CD8-positive, alpha-beta memory T cell (primary cell): Measurements from ENCODE around the gene ATP6V1G2. TPM values are rescaled to one million over a fixed set of nuclear protein-coding genes. Genes with fewer than 3 reads are reported as not detected.
A peak's percentile ranks its signal among the peaks of the same experiment; 100 is the strongest.

ENCODE experiments used
- CTCF ChIA-PET: fragments of 350-600 bp; sonication (Branson Sonifier 250); formaldehyde crosslinking; loops from one replicate; lab custom pipeline; 2021; ENCODE audit warnings: antibody characterized with exemption; lab: Charles Lee
- POLR2A ChIA-PET: fragments of 350-600 bp; sonication (Branson Sonifier 250); formaldehyde crosslinking; loops from one replicate; lab custom pipeline; 2021; ENCODE audit warnings: antibody characterized with exemption; lab: Charles Lee
- DNase-seq, 5 donors: peaks; one replicate each; pipeline versions ENCODE4 v3.0.0 to v3.0.0-alpha.2; 2020 to 2022; ENCODE audit warnings: mixed read lengths in 1 of 5
- H3K27ac ChIP-seq: one replicate; pipeline ENCODE4 v1.7.0; 2013; ENCODE audit warnings: low read depth, mild to moderate bottlenecking, low read length, moderate library complexity
- H3K27me3 ChIP-seq: 2 replicates; pipeline ENCODE4 v1.7.0; 2013; ENCODE audit warnings: low read length, mild to moderate bottlenecking; ENCODE audit not compliant: insufficient read depth, poor library complexity, severe bottlenecking
- H3K36me3 ChIP-seq: 2 replicates; pipeline ENCODE4 v1.7.0; 2013; ENCODE audit warnings: mild to moderate bottlenecking, low read length, moderate library complexity; ENCODE audit not compliant: insufficient read depth
- H3K4me1 ChIP-seq: 2 replicates; pipeline ENCODE4 v1.7.0; 2013; ENCODE audit warnings: mild to moderate bottlenecking, low read length, moderate library complexity; ENCODE audit not compliant: insufficient read depth
- H3K4me3 ChIP-seq: 2 replicates; pipeline ENCODE4 v1.7.0; 2013; ENCODE audit warnings: mild to moderate bottlenecking, low read length
- H3K9me3 ChIP-seq: 2 replicates; pipeline ENCODE4 v1.7.0; 2013; ENCODE audit warnings: mild to moderate bottlenecking, low read length
- H3K27ac Mint-ChIP-seq, 8 donors: one replicate each; pipeline ENCODE4 v1.8.0; 2020 to 2021; ENCODE audit warnings: mixed read lengths in 8 of 8, mild to moderate bottlenecking in 6 of 8, inconsistent platforms in 3 of 8, moderate library complexity in 3 of 8
- H3K27me3 Mint-ChIP-seq, 2 donors: one replicate each; pipeline ENCODE4 v1.8.0; 2020 to 2021; ENCODE audit warnings: mixed read lengths in 2 of 2, mild to moderate bottlenecking in 1 of 2, moderate library complexity in 1 of 2
- H3K36me3 Mint-ChIP-seq, 3 donors: one replicate each; pipeline ENCODE4 v1.8.0; 2020 to 2021; ENCODE audit warnings: mixed read lengths in 3 of 3, inconsistent platforms in 1 of 3, mild to moderate bottlenecking in 1 of 3
- H3K4me1 Mint-ChIP-seq, 3 donors: one replicate each; pipeline ENCODE4 v1.8.0; 2020 to 2021; ENCODE audit warnings: mixed read lengths in 3 of 3, inconsistent platforms in 1 of 3, mild to moderate bottlenecking in 1 of 3
- H3K4me3 Mint-ChIP-seq, 7 donors: one replicate each; pipeline ENCODE4 v1.8.0; 2020 to 2021; ENCODE audit warnings: mixed read lengths in 7 of 7, mild to moderate bottlenecking in 6 of 7, moderate library complexity in 4 of 7, inconsistent platforms in 2 of 7
- H3K9me3 Mint-ChIP-seq, 5 donors: one replicate each; pipeline ENCODE4 v1.8.0; 2020 to 2022; ENCODE audit warnings: mixed read lengths in 5 of 5, mild to moderate bottlenecking in 3 of 5, moderate library complexity in 2 of 5, inconsistent platforms in 1 of 5
- polyA plus RNA-seq: library from polyadenylated mRNA; unstranded; fragments of 300-500 nt; fragmentation: Illumina TruSeq; gene quantifications from one replicate; pipeline ENCODE4 v1.2.3, GENCODE V29; 2021
- total RNA-seq, 2 experiments: library from RNA; stranded (reverse); gene quantifications; one replicate each; pipeline ENCODE4 v1.2.3, GENCODE V29; 2021

ATP6V1G2 gene
- total and polyA plus RNA-seq, 3 experiments from 2014 or later: 0.94 to 2.0 (median 1.4) TPM

DNA sequence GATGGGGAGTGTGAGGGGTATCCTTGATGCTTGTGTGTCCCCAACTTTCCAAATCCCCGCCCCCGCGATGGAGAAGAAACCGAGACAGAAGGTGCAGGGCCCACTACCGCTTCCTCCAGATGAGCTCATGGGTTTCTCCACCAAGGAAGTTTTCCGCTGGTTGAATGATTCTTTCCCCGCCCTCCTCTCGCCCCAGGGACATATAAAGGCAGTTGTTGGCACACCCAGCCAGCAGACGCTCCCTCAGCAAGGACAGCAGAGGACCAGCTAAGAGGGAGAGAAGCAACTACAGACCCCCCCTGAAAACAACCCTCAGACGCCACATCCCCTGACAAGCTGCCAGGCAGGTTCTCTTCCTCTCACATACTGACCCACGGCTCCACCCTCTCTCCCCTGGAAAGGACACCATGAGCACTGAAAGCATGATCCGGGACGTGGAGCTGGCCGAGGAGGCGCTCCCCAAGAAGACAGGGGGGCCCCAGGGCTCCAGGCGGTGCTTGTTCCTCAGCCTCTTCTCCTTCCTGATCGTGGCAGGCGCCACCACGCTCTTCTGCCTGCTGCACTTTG is 29.0 kb upstream of the ATP6V1G2 start, which contains the start of gene TNF:
Gene TNF, plus strand, starts transcription at position 231 of the 567 bp plus-strand sequence. Its CDS starts 177 bp downstream, at position 408.
- peak within 1 kb of the TSS; percentile 82 for H3K4me3 ChIP-seq
- H3K27ac Mint-ChIP-seq: peak within 1 kb of the TSS; percentile 92 to 100 (median 100)
- peaks cover 0 to 2% (median 0%) of the 10 kb centered on the region in 5 donors for H3K9me3 Mint-ChIP-seq
- peaks cover 0 to 1% of the 10 kb centered on the region in 2 donors for H3K27me3 Mint-ChIP-seq
- H3K36me3 Mint-ChIP-seq: peaks cover 9 to 42% (median 10%) of the 10 kb centered on the region in 3 donors
- peaks cover 89% of the 10 kb centered on the region for H3K4me1 ChIP-seq
- H3K4me3 Mint-ChIP-seq: peak within 1 kb of the TSS; percentile 98 to 100 (median 100)
- no peaks in the 10 kb centered on the region for H3K9me3 ChIP-seq
- peaks cover 5% of the 10 kb centered on the region for H3K36me3 ChIP-seq
- peak in 4 of 5 donors; percentile 64 to 79 (median 72) for DNase-seq
- peak within 1 kb of the TSS; percentile 60 for H3K27ac ChIP-seq
- no peaks in the 10 kb centered on the region for H3K27me3 ChIP-seq
- ChIA-PET POLR2A (interaction anchor here (0.6 to 2.2 kb wide), 7 partner anchors 12 to 34 kb away, joined by 3 to 13 read pairs (median 4); partner anchors contain the start of gene DDX39B), CTCF (interaction anchor here (17.7 to 19.7 kb wide), 2 partner anchors 17 to 19 kb away, joined by 576 to 692 read pairs; partner anchors contain the start of genes ATP6V1G2, DDX39B, LST1 and LTA)
- peaks cover 89 to 98% (median 98%) of the 10 kb centered on the region in 3 donors for H3K4me1 Mint-ChIP-seq

DNA sequence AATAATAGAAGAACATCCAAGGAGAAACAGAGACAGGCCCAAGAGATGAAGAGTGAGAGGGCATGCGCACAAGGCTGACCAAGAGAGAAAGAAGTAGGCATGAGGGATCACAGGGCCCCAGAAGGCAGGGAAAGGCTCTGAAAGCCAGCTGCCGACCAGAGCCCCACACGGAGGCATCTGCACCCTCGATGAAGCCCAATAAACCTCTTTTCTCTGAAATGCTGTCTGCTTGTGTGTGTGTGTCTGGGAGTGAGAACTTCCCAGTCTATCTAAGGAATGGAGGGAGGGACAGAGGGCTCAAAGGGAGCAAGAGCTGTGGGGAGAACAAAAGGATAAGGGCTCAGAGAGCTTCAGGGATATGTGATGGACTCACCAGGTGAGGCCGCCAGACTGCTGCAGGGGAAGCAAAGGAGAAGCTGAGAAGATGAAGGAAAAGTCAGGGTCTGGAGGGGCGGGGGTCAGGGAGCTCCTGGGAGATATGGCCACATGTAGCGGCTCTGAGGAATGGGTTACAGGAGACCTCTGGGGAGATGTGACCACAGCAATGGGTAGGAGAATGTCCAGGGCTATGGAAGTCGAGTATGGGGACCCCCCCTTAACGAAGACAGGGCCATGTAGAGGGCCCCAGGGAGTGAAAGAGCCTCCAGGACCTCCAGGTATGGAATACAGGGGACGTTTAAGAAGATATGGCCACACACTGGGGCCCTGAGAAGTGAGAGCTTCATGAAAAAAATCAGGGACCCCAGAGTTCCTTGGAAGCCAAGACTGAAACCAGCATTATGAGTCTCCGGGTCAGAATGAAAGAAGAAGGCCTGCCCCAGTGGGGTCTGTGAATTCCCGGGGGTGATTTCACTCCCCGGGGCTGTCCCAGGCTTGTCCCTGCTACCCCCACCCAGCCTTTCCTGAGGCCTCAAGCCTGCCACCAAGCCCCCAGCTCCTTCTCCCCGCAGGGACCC is 28.0 kb upstream of the ATP6V1G2 start:
- H3K27me3 ChIP-seq: no peaks in the 10 kb centered on the region
- CTCF ChIA-PET: interaction anchor here (1.5 to 19.7 kb wide), 3 partner anchors 18 to 80 kb away, joined by 5 to 692 read pairs (median 576); partner anchors contain the start of genes ATP6V1G2, DDX39B, LST1 and LTA
- no peak for DNase-seq
- H3K4me3 ChIP-seq: peak overlapping the region; percentile 82
- Mint-ChIP-seq H3K27me3 (peaks cover 0 to 1% of the 10 kb centered on the region in 2 donors), H3K9me3 (peaks cover 0 to 2% (median 0%) of the 10 kb centered on the region in 5 donors), H3K27ac (peak overlapping the region; percentile 92 to 100 (median 100)), H3K36me3 (peaks cover 7 to 39% (median 10%) of the 10 kb centered on the region in 3 donors), H3K4me3 (peak overlapping the region; percentile 98 to 100 (median 100)), H3K4me1 (peaks cover 89 to 98% (median 98%) of the 10 kb centered on the region in 3 donors)
- H3K36me3 ChIP-seq: peaks cover 5% of the 10 kb centered on the region
- H3K9me3 ChIP-seq: no peaks in the 10 kb centered on the region
- H3K27ac ChIP-seq: peak overlapping the region; percentile 60
- peaks cover 89% of the 10 kb centered on the region for H3K4me1 ChIP-seq
- POLR2A ChIA-PET: interaction anchor here (0.6 to 2.2 kb wide), 8 partner anchors 15 to 33 kb away, joined by 3 to 13 read pairs (median 4); partner anchors contain the start of genes DDX39B and NCR3

DNA sequence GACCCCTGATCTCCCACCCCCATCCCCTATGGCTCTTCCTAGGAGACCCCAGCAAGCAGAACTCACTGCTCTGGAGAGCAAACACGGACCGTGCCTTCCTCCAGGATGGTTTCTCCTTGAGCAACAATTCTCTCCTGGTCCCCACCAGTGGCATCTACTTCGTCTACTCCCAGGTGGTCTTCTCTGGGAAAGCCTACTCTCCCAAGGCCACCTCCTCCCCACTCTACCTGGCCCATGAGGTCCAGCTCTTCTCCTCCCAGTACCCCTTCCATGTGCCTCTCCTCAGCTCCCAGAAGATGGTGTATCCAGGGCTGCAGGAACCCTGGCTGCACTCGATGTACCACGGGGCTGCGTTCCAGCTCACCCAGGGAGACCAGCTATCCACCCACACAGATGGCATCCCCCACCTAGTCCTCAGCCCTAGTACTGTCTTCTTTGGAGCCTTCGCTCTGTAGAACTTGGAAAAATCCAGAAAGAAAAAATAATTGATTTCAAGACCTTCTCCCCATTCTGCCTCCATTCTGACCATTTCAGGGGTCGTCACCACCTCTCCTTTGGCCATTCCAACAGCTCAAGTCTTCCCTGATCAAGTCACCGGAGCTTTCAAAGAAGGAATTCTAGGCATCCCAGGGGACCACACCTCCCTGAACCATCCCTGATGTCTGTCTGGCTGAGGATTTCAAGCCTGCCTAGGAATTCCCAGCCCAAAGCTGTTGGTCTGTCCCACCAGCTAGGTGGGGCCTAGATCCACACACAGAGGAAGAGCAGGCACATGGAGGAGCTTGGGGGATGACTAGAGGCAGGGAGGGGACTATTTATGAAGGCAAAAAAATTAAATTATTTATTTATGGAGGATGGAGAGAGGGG is 27.1 kb upstream of the ATP6V1G2 start:
- Mint-ChIP-seq H3K9me3 (peaks cover 0 to 2% (median 0%) of the 10 kb centered on the region in 5 donors), H3K27ac (peak overlapping the region; percentile 97 to 100 (median 100)), H3K36me3 (peaks cover 4 to 34% (median 10%) of the 10 kb centered on the region in 3 donors), H3K27me3 (peaks cover 0 to 1% of the 10 kb centered on the region in 2 donors), H3K4me3 (peak overlapping the region; percentile 98 to 100 (median 100)), H3K4me1 (peaks cover 88 to 98% (median 98%) of the 10 kb centered on the region in 3 donors)
- CTCF ChIA-PET: interaction anchor here (1.5 to 19.7 kb wide), 3 partner anchors 17 to 79 kb away, joined by 5 to 692 read pairs (median 576); partner anchors contain the start of genes ATP6V1G2, DDX39B, LST1 and LTA
- Histone ChIP-seq H3K36me3 (peaks cover 5% of the 10 kb centered on the region), H3K4me3 (no peak overlapping the region), H3K9me3 (no peaks in the 10 kb centered on the region), H3K4me1 (peaks cover 90% of the 10 kb centered on the region), H3K27me3 (no peaks in the 10 kb centered on the region), H3K27ac (peak overlapping the region; percentile 32)
- no peak for DNase-seq
- POLR2A ChIA-PET: interaction anchor here (0.7 to 2.2 kb wide), 6 partner anchors 14 to 45 kb away, joined by 3 to 8 read pairs (median 4); partner anchors contain the start of genes NCR3 and NFKBIL1

DNA sequence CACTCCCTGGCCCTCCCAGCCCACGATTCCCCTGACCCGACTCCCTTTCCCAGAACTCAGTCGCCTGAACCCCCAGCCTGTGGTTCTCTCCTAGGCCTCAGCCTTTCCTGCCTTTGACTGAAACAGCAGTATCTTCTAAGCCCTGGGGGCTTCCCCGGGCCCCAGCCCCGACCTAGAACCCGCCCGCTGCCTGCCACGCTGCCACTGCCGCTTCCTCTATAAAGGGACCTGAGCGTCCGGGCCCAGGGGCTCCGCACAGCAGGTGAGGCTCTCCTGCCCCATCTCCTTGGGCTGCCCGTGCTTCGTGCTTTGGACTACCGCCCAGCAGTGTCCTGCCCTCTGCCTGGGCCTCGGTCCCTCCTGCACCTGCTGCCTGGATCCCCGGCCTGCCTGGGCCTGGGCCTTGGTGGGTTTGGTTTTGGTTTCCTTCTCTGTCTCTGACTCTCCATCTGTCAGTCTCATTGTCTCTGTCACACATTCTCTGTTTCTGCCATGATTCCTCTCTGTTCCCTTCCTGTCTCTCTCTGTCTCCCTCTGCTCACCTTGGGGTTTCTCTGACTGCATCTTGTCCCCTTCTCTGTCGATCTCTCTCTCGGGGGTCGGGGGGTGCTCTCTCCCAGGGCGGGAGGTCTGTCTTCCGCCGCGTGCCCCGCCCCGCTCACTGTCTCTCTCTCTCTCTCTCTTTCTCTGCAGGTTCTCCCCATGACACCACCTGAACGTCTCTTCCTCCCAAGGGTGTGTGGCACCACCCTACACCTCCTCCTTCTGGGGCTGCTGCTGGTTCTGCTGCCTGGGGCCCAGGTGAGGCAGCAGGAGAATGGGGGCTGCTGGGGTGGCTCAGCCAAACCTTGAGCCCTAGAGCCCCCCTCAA is 25.9 kb upstream of the ATP6V1G2 start, which contains the start of gene LTA:
Gene LTA, plus strand, starts transcription at position 249 of the 871 bp plus-strand sequence. Its CDS starts 454 bp downstream, at position 703.
- H3K9me3 Mint-ChIP-seq: peaks cover 0 to 2% (median 0%) of the 10 kb centered on the region in 5 donors
- peak; percentile 64 to 84 (median 77) for DNase-seq
- H3K36me3 Mint-ChIP-seq: peaks cover 0 to 29% (median 12%) of the 10 kb centered on the region in 3 donors
- Histone ChIP-seq H3K36me3 (peaks cover 2% of the 10 kb centered on the region), H3K27me3 (no peaks in the 10 kb centered on the region), H3K27ac (peak within 1 kb of the TSS; percentile 82), H3K9me3 (no peaks in the 10 kb centered on the region), H3K4me1 (peaks cover 92% of the 10 kb centered on the region), H3K4me3 (peak within 1 kb of the TSS; percentile 79)
- peaks cover 92 to 100% (median 99%) of the 10 kb centered on the region in 3 donors for H3K4me1 Mint-ChIP-seq
- ChIA-PET POLR2A (interaction anchor here (0.7 to 1.5 kb wide), 6 partner anchors 11 to 78 kb away, joined by 3 to 8 read pairs (median 4); partner anchors contain the start of genes NCR3 and NFKBIL1), CTCF (interaction anchor here (1.5 to 32.2 kb wide), 5 partner anchors 10 to 77 kb away, joined by 3 to 692 read pairs (median 576); partner anchors contain the start of genes ATP6V1G2, DDX39B, LST1 and LTA)
- H3K4me3 Mint-ChIP-seq: peak within 1 kb of the TSS; percentile 98 to 100 (median 100)
- peaks cover 0 to 3% of the 10 kb centered on the region in 2 donors for H3K27me3 Mint-ChIP-seq
- peak within 1 kb of the TSS; percentile 97 to 100 (median 100) for H3K27ac Mint-ChIP-seq

DNA sequence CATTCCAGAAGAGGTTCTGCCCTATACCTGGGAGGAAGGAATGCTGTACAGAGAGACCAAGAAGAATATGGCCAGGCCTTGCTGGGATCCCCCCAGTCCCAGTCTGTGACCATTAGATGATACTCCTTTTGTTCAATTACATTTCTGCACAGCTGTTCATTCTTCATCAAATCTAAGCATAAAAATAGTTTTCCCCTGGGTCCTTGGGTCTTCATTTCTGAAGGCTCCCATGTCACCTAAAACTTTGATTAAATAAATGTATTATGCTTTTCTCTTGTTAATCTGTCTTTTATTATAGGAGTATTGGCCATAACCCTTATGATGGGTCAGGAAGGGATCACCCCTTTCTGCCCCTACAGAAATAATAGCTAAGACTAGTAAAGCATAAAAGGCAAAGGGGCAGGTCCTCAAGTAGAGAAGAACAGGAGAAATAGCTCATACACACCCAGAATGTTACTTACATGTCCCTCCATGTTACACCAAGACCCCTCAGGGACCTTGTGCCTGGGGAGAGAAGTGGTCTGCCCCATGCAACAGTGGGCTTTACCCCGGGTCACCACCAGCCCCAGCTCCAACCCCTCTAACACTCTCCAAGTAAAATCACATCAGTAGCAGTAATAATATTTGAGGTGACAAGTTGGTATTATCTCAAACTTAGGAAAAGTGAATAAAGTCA is 23.6 kb upstream of the ATP6V1G2 start:
- Histone ChIP-seq H3K9me3 (no peaks in the 10 kb centered on the region), H3K4me1 (peaks cover 80% of the 10 kb centered on the region), H3K27me3 (no peaks in the 10 kb centered on the region), H3K4me3 (no peak overlapping the region), H3K36me3 (no peaks in the 10 kb centered on the region), H3K27ac (no peak overlapping the region)
- H3K27me3 Mint-ChIP-seq: peaks cover 0 to 3% of the 10 kb centered on the region in 2 donors
- CTCF ChIA-PET: interaction anchor here (1.0 to 32.2 kb wide), 4 partner anchors 11 to 27 kb away, joined by 4 to 576 read pairs (median 36); partner anchors contain the start of genes LST1, LTB and TNF
- DNase-seq: no peak
- H3K36me3 Mint-ChIP-seq: peaks cover 4 to 18% (median 7%) of the 10 kb centered on the region in 3 donors
- peaks cover 75 to 92% (median 87%) of the 10 kb centered on the region in 3 donors for H3K4me1 Mint-ChIP-seq
- H3K9me3 Mint-ChIP-seq: peaks cover 0 to 2% (median 0%) of the 10 kb centered on the region in 5 donors
- peak overlapping the region; percentile 82 to 100 (median 97) for H3K27ac Mint-ChIP-seq
- peak overlapping the region in 5 of 7 donors; percentile 32 to 50 (median 44) for H3K4me3 Mint-ChIP-seq
- POLR2A ChIA-PET: interaction anchor here (1.0 to 3.9 kb wide), 5 partner anchors 10 to 29 kb away, joined by 3 to 13 read pairs (median 4); partner anchors contain the start of gene LTB
